GM23338 (cell line): ENCODE measurements around the gene RPS15.

Experiments
- CREB1 ChIP-seq: fragments of 250-450 bp; sonication (Bioruptor Pico); IDR thresholded peaks from 2 replicates; pipeline ENCODE4 v1.5.0; 2020; ENCODE audit warnings: low read depth, mild to moderate bottlenecking, moderate library complexity
- EZH2 ChIP-seq: fragments of 200-600 bp; sonication (generic); IDR thresholded peaks from one replicate; pipeline ENCODE4 v1.8.0; 2017; ENCODE audit warnings: antibody characterized with exemption, mild to moderate bottlenecking, low read depth; ENCODE audit not compliant: unreplicated experiment
- EZH2phosphoT487 ChIP-seq: fragments of 200-600 bp; sonication (generic); IDR thresholded peaks from one replicate; pipeline ENCODE4 v1.8.1; 2018; ENCODE audit warnings: antibody characterized with exemption; ENCODE audit not compliant: unreplicated experiment
- JUNB ChIP-seq: IDR thresholded peaks from one replicate; pipeline ENCODE4 v1.6.1; 2016; ENCODE audit warnings: antibody characterized with exemption; ENCODE audit not compliant: unreplicated experiment
- NANOG ChIP-seq: IDR thresholded peaks from 2 replicates; pipeline ENCODE4 v1.6.1; 2016; ENCODE audit warnings: antibody characterized with exemption, borderline replicate concordance
- POLR2AphosphoS5 ChIP-seq: IDR thresholded peaks from 2 replicates; pipeline ENCODE4 v1.6.1; 2016; ENCODE audit warnings: antibody characterized with exemption, low read depth
- STAT1 ChIP-seq: IDR thresholded peaks from one replicate; pipeline ENCODE4 v1.6.1; 2016; ENCODE audit warnings: antibody characterized with exemption; ENCODE audit not compliant: unreplicated experiment
- ZNF114 ChIP-seq: fragments of 250-450 bp; sonication (Bioruptor Pico); IDR thresholded peaks from 2 replicates; pipeline ENCODE4 v1.5.0; 2020; ENCODE audit warnings: mild to moderate bottlenecking, moderate library complexity
- ZNF331 ChIP-seq: fragments of 250-450 bp; sonication (Bioruptor Pico); IDR thresholded peaks from 2 replicates; pipeline ENCODE4 v1.5.0; 2020; ENCODE audit warnings: low read depth, mild to moderate bottlenecking, moderate library complexity
- TF ChIP-seq, protein P1 (sequence below), 2 experiments: fragments of 200-600 bp in 1 of 2; sonication (generic) in 1 of 2; conservative IDR thresholded peaks; 2 replicates each; pipeline versions ENCODE4 v1.5.1 to v1.6.1; 2016 to 2017; ENCODE audit warnings: antibody characterized with exemption in 2 of 2, low read depth in 2 of 2, mild to moderate bottlenecking in 2 of 2, moderate library complexity in 1 of 2
- TF ChIP-seq, protein P2 (sequence below): IDR thresholded peaks from one replicate; pipeline ENCODE4 v1.6.1; 2018; ENCODE audit warnings: antibody characterized with exemption; ENCODE audit not compliant: unreplicated experiment
- TF ChIP-seq, protein P3 (sequence below): IDR thresholded peaks from 2 replicates; pipeline ENCODE4 v1.6.1; 2016; ENCODE audit warnings: antibody characterized with exemption
- TF ChIP-seq, protein P4 (sequence below): fragments of 250-450 bp; sonication (Bioruptor Pico); IDR thresholded peaks from 2 replicates; pipeline ENCODE4 v1.5.0; 2020; ENCODE audit warnings: mild to moderate bottlenecking, moderate library complexity

DNA sequence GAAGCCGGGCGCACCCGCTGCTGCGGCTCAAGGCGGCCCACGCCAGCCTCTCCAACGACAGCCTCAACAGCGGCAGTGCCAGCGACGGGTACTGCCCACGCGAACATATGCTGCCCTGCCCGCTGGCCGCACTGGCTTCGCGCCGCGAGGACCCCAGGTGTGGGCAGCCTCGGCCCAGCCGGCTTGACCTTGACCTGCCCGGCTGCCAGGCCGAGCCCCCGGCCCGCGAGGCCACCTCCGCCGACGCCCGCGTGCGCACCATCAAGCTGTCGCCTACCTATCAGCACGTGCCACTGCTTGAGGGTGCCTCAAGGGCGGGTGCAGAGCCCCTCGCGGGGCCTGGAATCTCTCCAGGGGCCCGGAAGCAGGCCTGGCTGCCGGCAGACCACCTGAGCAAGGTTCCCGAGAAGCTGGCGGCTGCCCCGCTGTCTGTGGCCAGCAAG is 27.8 kb downstream of the RPS15 start:
- no peak for TF ChIP-seq CREB1 (CRISPR knock-in tag)
- TF ChIP-seq, protein P1, sequence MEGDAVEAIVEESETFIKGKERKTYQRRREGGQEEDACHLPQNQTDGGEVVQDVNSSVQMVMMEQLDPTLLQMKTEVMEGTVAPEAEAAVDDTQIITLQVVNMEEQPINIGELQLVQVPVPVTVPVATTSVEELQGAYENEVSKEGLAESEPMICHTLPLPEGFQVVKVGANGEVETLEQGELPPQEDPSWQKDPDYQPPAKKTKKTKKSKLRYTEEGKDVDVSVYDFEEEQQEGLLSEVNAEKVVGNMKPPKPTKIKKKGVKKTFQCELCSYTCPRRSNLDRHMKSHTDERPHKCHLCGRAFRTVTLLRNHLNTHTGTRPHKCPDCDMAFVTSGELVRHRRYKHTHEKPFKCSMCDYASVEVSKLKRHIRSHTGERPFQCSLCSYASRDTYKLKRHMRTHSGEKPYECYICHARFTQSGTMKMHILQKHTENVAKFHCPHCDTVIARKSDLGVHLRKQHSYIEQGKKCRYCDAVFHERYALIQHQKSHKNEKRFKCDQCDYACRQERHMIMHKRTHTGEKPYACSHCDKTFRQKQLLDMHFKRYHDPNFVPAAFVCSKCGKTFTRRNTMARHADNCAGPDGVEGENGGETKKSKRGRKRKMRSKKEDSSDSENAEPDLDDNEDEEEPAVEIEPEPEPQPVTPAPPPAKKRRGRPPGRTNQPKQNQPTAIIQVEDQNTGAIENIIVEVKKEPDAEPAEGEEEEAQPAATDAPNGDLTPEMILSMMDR (conservative IDR thresholded peaks at IDR 0.05; ENCODE audit: low read depth in 2 of 2): no peak; a peak in 1 of 4 replicates
- TF ChIP-seq EZH2: no peak
- TF ChIP-seq POLR2AphosphoS5: no peak
- TF ChIP-seq, protein P2, sequence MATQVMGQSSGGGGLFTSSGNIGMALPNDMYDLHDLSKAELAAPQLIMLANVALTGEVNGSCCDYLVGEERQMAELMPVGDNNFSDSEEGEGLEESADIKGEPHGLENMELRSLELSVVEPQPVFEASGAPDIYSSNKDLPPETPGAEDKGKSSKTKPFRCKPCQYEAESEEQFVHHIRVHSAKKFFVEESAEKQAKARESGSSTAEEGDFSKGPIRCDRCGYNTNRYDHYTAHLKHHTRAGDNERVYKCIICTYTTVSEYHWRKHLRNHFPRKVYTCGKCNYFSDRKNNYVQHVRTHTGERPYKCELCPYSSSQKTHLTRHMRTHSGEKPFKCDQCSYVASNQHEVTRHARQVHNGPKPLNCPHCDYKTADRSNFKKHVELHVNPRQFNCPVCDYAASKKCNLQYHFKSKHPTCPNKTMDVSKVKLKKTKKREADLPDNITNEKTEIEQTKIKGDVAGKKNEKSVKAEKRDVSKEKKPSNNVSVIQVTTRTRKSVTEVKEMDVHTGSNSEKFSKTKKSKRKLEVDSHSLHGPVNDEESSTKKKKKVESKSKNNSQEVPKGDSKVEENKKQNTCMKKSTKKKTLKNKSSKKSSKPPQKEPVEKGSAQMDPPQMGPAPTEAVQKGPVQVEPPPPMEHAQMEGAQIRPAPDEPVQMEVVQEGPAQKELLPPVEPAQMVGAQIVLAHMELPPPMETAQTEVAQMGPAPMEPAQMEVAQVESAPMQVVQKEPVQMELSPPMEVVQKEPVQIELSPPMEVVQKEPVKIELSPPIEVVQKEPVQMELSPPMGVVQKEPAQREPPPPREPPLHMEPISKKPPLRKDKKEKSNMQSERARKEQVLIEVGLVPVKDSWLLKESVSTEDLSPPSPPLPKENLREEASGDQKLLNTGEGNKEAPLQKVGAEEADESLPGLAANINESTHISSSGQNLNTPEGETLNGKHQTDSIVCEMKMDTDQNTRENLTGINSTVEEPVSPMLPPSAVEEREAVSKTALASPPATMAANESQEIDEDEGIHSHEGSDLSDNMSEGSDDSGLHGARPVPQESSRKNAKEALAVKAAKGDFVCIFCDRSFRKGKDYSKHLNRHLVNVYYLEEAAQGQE: no peak
- no peak for TF ChIP-seq JUNB
- no peak for TF ChIP-seq EZH2phosphoT487
- TF ChIP-seq ZNF114 (CRISPR knock-in tag): no peak
- TF ChIP-seq, protein P3, sequence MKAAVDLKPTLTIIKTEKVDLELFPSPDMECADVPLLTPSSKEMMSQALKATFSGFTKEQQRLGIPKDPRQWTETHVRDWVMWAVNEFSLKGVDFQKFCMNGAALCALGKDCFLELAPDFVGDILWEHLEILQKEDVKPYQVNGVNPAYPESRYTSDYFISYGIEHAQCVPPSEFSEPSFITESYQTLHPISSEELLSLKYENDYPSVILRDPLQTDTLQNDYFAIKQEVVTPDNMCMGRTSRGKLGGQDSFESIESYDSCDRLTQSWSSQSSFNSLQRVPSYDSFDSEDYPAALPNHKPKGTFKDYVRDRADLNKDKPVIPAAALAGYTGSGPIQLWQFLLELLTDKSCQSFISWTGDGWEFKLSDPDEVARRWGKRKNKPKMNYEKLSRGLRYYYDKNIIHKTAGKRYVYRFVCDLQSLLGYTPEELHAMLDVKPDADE: no peak
- TF ChIP-seq NANOG: no peak
- TF ChIP-seq STAT1: no peak
- TF ChIP-seq ZNF331 (CRISPR knock-in tag): no peak
- TF ChIP-seq, protein P4, sequence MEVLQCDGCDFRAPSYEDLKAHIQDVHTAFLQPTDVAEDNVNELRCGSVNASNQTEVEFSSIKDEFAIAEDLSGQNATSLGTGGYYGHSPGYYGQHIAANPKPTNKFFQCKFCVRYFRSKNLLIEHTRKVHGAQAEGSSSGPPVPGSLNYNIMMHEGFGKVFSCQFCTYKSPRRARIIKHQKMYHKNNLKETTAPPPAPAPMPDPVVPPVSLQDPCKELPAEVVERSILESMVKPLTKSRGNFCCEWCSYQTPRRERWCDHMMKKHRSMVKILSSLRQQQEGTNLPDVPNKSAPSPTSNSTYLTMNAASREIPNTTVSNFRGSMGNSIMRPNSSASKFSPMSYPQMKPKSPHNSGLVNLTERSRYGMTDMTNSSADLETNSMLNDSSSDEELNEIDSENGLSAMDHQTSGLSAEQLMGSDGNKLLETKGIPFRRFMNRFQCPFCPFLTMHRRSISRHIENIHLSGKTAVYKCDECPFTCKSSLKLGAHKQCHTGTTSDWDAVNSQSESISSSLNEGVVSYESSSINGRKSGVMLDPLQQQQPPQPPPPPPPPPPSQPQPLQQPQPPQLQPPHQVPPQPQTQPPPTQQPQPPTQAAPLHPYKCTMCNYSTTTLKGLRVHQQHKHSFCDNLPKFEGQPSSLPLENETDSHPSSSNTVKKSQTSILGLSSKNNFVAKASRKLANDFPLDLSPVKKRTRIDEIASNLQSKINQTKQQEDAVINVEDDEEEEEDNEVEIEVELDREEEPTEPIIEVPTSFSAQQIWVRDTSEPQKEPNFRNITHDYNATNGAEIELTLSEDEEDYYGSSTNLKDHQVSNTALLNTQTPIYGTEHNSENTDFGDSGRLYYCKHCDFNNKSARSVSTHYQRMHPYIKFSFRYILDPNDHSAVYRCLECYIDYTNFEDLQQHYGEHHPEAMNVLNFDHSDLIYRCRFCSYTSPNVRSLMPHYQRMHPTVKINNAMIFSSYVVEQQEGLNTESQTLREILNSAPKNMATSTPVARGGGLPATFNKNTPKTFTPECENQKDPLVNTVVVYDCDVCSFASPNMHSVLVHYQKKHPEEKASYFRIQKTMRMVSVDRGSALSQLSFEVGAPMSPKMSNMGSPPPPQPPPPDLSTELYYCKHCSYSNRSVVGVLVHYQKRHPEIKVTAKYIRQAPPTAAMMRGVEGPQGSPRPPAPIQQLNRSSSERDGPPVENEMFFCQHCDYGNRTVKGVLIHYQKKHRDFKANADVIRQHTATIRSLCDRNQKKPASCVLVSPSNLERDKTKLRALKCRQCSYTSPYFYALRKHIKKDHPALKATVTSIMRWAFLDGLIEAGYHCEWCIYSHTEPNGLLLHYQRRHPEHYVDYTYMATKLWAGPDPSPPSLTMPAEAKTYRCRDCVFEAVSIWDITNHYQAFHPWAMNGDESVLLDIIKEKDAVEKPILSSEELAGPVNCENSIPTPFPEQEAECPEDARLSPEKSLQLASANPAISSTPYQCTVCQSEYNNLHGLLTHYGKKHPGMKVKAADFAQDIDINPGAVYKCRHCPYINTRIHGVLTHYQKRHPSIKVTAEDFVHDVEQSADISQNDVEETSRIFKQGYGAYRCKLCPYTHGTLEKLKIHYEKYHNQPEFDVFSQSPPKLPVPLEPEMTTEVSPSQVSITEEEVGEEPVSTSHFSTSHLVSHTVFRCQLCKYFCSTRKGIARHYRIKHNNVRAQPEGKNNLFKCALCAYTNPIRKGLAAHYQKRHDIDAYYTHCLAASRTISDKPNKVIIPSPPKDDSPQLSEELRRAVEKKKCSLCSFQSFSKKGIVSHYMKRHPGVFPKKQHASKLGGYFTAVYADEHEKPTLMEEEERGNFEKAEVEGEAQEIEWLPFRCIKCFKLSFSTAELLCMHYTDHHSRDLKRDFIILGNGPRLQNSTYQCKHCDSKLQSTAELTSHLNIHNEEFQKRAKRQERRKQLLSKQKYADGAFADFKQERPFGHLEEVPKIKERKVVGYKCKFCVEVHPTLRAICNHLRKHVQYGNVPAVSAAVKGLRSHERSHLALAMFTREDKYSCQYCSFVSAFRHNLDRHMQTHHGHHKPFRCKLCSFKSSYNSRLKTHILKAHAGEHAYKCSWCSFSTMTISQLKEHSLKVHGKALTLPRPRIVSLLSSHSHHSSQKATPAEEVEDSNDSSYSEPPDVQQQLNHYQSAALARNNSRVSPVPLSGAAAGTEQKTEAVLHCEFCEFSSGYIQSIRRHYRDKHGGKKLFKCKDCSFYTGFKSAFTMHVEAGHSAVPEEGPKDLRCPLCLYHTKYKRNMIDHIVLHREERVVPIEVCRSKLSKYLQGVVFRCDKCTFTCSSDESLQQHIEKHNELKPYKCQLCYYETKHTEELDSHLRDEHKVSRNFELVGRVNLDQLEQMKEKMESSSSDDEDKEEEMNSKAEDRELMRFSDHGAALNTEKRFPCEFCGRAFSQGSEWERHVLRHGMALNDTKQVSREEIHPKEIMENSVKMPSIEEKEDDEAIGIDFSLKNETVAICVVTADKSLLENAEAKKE (CRISPR knock-in tag): no peak
